Esophagus (tissue), 2 donors: ENCODE measurements around the gene CCL3. TPM values are rescaled to one million over a fixed set of nuclear protein-coding genes. Genes with fewer than 3 reads are reported as not detected.

ENCODE experiments used
- H3K27ac ChIP-seq, 2 donors: one replicate each; pipeline ENCODE4 v1.5.1; 2013; ENCODE audit warnings: low read depth in 2 of 2, mild to moderate bottlenecking in 2 of 2, inconsistent platforms in 1 of 2, low read length in 1 of 2, moderate library complexity in 1 of 2
- H3K27me3 ChIP-seq, 2 donors: one replicate each; pipeline ENCODE4 v1.6.1; 2013; ENCODE audit warnings: low read length in 2 of 2, control low read depth in 1 of 2, mild to moderate bottlenecking in 1 of 2; ENCODE audit not compliant: insufficient read depth in 2 of 2, control insufficient read depth in 1 of 2
- H3K36me3 ChIP-seq, 2 donors: one replicate each; pipeline ENCODE4 v1.6.1; 2013; ENCODE audit warnings: low read length in 1 of 2; ENCODE audit not compliant: control insufficient read depth in 2 of 2, insufficient read depth in 2 of 2
- H3K4me1 ChIP-seq, 2 donors: one replicate each; pipeline ENCODE4 v1.6.1; 2013; ENCODE audit warnings: low read length in 1 of 2; ENCODE audit not compliant: control insufficient read depth in 2 of 2, insufficient read depth in 2 of 2
- H3K4me3 ChIP-seq, 2 donors: one replicate each; pipeline ENCODE4 v1.5.1; 2013; ENCODE audit warnings: low read length in 2 of 2, mild to moderate bottlenecking in 2 of 2, low read depth in 1 of 2, moderate library complexity in 1 of 2
- H3K9me3 ChIP-seq, 2 donors: one replicate each; pipeline ENCODE4 v1.6.1; 2013; ENCODE audit warnings: mild to moderate bottlenecking in 2 of 2, low read depth in 1 of 2, low read length in 1 of 2, moderate library complexity in 1 of 2; ENCODE audit not compliant: control insufficient read depth in 2 of 2, insufficient read depth in 1 of 2
- WGBS, 2 donors: extraction: QIAGEN DNeasy Blood & Tissue Kit; methylation state at CpG; one replicate each; pipeline ENCODE4 v1.1.7; 2013; 5-methylcytosine and 5-hydroxymethylcytosine counted together
- polyA plus RNA-seq, 2 donors: library from polyadenylated mRNA; stranded (reverse); fragments of 200-250 nt; gene quantifications; one replicate each; pipeline ENCODE4 v1.2.3, GENCODE V29; 2013
- donor health status: healthy with polysubstance abuse.
- donor health status: Bipolar disorder and iron deficiency.

Gene CCL3
- polyA plus RNA-seq, 2 donors: 0.86 to 0.89 TPM

DNA sequence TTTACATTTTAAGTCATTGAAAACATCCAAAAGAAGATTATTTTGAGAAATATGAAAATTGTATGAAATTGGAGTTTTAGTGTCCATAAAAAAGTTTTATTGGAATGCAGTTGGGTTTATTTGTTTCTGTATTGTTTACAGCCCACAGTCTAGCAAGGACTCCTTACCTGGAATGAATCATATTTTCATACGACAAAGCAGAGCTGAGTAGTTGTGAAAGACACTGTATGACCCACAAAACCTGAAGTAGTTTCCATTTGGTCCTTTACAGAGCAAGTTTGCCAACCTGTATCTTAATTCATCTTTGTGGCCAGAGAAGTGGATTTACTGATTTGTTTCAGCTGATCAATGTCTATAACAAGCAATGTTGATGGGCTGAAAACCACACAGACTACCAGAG lies 15.6 kb downstream of the CCL3 start:
- H3K27me3 ChIP-seq: no peaks in the 10 kb centered on the region
- no peaks in the 10 kb centered on the region for H3K36me3 ChIP-seq
- H3K9me3 ChIP-seq: peaks cover 0 to 2% of the 10 kb centered on the region in 2 donors
- WGBS, 2 donors: 60 to 73% methylated on average over 1 of the region's 1 CpG
- no peak overlapping the region for H3K27ac ChIP-seq
- H3K4me1 ChIP-seq: no peaks in the 10 kb centered on the region
- H3K4me3 ChIP-seq: no peak overlapping the region

DNA sequence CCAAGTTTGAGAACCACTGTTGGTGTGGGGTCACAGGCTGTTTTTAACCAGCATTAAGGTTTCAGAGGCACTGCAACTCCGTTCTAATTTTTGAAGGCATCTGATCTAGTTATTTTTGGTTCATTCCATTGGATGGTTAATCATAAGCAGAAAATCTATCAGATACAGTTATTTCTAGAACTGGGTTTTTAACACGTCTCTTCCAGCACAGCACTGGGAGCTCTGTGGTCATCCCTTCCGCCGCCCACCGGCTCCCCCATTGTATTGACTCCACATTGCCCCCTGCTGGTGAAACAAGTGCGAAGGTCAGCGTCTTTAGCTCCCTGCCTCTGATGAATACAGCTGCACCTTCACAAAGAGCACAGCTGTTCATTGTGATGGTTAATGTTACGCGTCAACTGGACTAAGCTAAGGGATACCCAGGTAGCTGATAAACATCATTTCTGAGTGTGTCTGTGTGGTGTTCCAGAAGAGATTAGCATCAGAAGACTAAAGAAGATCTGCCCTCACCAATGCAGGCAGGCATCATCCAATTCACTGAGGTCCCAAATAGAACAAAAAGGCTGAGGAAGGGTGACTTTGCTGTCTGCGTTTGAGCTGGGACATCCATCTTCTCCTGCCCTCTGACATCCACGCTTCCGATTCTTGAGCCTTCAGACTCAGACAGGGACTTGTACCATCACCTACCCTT lies 17.4 kb downstream of the CCL3 start:
- WGBS, 2 donors: 33 to 41% methylated on average over 12 of the region's 12 CpGs
- Histone ChIP-seq H3K27me3 (no peaks in the 10 kb centered on the region), H3K4me3 (no peak overlapping the region), H3K27ac (no peak overlapping the region), H3K4me1 (no peaks in the 10 kb centered on the region), H3K36me3 (no peaks in the 10 kb centered on the region), H3K9me3 (no peaks in the 10 kb centered on the region)

DNA sequence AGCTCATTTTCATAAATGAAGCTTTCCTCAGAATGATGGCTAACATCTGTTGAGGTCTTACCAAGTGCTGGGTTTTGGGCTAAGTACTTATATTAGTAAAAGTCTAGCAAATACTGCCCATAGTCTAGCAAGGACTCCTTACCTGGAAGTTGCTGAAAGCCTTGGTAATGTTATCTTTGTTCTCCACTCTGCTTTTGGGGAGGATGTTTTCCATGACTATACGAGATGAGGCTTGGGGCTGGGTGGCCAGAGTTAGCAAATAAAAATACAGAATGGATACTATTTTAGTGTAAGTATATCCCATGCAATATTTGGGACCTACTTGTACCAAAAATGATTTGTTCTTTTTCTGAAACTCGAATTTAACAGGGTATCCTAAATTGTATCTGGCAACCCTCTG lies 18.2 kb downstream of the CCL3 start:
- Histone ChIP-seq H3K27ac (no peak overlapping the region), H3K4me1 (no peaks in the 10 kb centered on the region), H3K27me3 (no peaks in the 10 kb centered on the region), H3K36me3 (no peaks in the 10 kb centered on the region), H3K9me3 (no peaks in the 10 kb centered on the region), H3K4me3 (no peak overlapping the region)
- WGBS, 2 donors: 61 to 62% methylated on average over 2 of the region's 2 CpGs

DNA sequence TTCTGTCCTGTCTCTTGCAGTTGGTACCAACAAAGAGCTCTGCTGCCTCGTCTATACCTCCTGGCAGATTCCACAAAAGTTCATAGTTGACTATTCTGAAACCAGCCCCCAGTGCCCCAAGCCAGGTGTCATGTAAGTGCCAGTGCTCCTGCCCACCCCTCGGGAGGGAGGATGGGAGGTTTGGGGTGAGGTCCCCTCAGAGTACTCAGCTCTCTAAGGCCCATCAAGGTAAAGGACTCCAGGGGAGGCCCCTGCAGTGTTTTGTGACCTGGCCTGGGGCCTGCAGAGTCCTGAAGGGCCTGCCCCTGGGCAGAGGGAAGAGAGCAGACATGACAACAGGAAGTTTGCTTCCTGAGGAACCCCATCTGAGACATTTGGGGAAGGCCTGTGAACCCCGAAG lies 19.5 kb downstream of the CCL3 start:
- Histone ChIP-seq H3K27me3 (no peaks in the 10 kb centered on the region), H3K9me3 (peaks cover 0 to 4% of the 10 kb centered on the region in 2 donors), H3K27ac (no peak overlapping the region), H3K4me3 (no peak overlapping the region), H3K4me1 (no peaks in the 10 kb centered on the region), H3K36me3 (no peaks in the 10 kb centered on the region)
- 67 to 70% methylated on average over 3 of the region's 3 CpGs for WGBS, 2 donors

DNA sequence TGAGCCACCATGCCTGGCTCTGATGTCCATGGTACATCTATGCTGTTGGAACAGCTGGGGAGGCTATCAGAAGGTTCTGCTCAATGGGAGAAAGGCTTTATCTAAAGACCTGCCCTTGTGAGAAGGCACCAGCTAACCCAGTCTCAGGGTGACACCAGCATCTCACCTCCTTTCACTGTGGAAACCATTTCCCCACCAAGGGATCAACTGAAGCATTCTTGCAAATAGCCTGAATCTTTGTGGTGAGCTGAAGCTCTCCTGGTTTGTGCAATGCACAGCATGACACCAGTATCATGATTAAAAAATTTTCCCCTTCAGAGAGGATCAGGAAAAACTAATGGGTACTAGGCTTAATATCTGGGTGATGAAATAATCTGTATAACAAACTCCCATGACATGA lies 20.8 kb downstream of the CCL3 start:
- no peak overlapping the region for H3K4me3 ChIP-seq
- H3K36me3 ChIP-seq: no peaks in the 10 kb centered on the region
- no peaks in the 10 kb centered on the region for H3K4me1 ChIP-seq
- no peaks in the 10 kb centered on the region for H3K27me3 ChIP-seq
- no peak overlapping the region for H3K27ac ChIP-seq
- H3K9me3 ChIP-seq: peaks cover 0 to 4% of the 10 kb centered on the region in 2 donors

DNA sequence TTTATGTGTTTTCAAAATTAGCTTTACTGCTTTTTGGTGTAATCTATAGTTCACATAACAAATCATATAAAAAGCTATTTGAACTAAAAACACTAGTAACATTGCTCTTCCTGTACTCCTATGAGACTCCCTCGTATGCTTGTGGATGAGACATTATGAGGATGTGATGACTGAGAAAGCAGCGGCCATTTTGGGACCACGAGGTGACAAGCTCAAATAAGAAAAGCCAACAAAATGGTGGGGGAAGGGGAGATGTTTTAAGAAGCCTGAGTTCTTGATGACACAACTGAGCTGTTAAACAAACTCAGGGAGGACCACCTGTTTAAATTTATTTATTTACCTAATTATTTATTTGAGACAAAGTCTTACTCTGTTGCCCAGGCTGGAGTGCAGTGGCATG lies 21.4 kb downstream of the CCL3 start:
- Histone ChIP-seq H3K4me1 (no peaks in the 10 kb centered on the region), H3K4me3 (no peak overlapping the region), H3K9me3 (peaks cover 0 to 4% of the 10 kb centered on the region in 2 donors), H3K36me3 (no peaks in the 10 kb centered on the region), H3K27me3 (no peaks in the 10 kb centered on the region), H3K27ac (no peak overlapping the region)
- 72 to 75% methylated on average over 3 of the region's 3 CpGs for WGBS, 2 donors

DNA sequence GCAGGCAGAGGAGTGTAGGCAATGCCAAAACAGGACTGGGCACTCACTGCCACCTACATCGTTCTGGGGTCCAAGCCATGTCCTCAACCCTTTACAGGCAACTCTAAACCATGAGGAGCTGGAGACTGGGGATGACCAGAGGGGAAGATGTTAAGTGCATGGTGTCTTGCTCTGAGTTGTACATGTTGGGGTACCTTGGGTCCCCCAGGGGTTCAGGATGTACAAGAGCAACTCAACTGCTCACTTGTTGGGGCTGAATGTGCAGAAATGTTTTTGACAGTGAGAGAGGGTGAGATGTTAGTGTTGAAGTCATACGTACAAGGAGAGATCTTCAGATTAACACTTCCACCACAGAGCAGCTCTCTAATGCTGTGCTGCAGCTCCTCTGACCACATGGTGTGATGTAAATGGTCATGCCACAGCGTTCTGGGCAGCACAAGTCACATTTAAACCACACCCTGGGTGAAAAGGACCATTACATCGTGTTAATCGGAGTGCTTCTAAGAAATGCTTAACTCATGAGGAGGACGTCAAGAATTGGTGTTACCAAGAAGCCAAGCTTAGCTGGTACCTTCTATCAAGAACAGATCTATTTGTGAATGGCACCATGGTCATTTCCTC lies 23.5 kb downstream of the CCL3 start:
- Histone ChIP-seq H3K27me3 (no peaks in the 10 kb centered on the region), H3K4me1 (no peaks in the 10 kb centered on the region), H3K9me3 (peaks cover 0 to 4% of the 10 kb centered on the region in 2 donors), H3K36me3 (no peaks in the 10 kb centered on the region), H3K4me3 (no peak overlapping the region), H3K27ac (no peak overlapping the region)
- WGBS, 2 donors: 76 to 78% methylated on average over 6 of the region's 6 CpGs

DNA sequence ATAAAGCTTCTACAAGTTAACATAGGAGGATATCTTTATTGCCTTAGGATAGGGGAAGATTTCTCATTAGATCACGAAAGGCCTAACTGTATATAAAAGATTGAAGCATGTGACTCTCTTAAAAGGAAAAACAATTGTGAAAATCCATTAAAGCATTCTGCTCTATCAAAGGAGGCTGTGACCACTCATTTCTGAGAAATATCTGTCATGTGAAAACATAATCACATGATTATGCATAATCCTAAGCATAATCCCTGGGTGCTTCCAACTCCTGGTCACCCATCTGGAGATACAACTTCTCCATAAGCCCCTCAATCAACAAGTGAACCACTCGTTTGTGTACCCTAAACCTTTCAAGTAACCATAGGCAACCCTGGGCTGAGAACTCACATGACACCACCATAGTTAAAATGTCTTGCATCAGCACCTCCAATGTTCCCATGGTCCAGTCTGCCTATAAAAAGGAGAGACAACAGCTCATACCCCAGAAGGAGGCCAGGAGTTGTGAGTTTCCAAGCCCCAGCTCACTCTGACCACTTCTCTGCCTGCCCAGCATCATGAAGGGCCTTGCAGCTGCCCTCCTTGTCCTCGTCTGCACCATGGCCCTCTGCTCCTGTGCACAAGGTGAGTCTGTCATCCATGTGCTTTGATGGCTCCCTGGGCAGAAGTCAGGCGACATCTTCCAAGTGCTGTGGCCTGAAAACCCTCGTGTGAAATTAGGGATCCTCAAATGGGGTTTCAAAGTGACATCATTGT lies 26.0 kb downstream of the CCL3 start, which contains the start of gene CCL18:
CCL18 (plus strand) TSS at position 487 of the 756 bp plus-strand sequence; CDS start at position 558, 71 bp downstream.
- Histone ChIP-seq H3K27ac (no peak within 1 kb of the TSS), H3K9me3 (peaks cover 0 to 4% of the 10 kb centered on the region in 2 donors), H3K27me3 (no peaks in the 10 kb centered on the region), H3K4me1 (no peaks in the 10 kb centered on the region), H3K36me3 (no peaks in the 10 kb centered on the region), H3K4me3 (no peak within 1 kb of the TSS)
- WGBS, 2 donors: 65 to 74% methylated on average over 5 of the region's 5 CpGs

DNA sequence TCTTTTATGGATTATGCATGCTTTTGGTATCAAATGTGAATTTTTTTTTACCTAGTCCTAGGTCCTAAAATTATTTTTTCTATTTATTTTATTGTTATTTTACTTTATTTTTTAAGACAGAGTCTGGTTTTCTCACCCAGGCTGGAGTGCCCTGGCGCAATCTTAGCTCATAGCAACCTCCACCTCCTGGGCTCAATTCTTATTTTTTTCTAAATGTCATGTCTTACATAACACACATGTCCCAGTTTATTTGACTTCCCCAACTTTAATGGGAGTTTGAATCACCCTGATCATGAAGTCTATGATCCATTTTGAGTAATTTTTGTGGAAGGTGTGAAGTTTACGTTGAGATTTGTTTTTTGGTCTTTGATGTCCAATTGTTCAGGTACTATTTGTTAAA lies 29.1 kb downstream of the CCL3 start:
- 77 to 87% methylated on average over 2 of the region's 2 CpGs for WGBS, 2 donors

More for the DNA sequence above, 29.1 kb downstream of the CCL3 start:
- Histone ChIP-seq H3K36me3 (no peaks in the 10 kb centered on the region), H3K27ac (no peak overlapping the region), H3K4me1 (no peaks in the 10 kb centered on the region), H3K9me3 (no peaks in the 10 kb centered on the region), H3K4me3 (no peak overlapping the region), H3K27me3 (no peaks in the 10 kb centered on the region)
